GM19328 (cell line): Measurements from ENCODE around the gene ASPG.

Experiments
- ATAC-seq: cut with Tn5 transposase; IDR thresholded peaks from one replicate; pipeline ENCODE4 v1.9.1; 2021; ENCODE audit warnings: mild to moderate bottlenecking, moderate library complexity; ENCODE audit not compliant: unreplicated experiment

ASPG gene

DNA sequence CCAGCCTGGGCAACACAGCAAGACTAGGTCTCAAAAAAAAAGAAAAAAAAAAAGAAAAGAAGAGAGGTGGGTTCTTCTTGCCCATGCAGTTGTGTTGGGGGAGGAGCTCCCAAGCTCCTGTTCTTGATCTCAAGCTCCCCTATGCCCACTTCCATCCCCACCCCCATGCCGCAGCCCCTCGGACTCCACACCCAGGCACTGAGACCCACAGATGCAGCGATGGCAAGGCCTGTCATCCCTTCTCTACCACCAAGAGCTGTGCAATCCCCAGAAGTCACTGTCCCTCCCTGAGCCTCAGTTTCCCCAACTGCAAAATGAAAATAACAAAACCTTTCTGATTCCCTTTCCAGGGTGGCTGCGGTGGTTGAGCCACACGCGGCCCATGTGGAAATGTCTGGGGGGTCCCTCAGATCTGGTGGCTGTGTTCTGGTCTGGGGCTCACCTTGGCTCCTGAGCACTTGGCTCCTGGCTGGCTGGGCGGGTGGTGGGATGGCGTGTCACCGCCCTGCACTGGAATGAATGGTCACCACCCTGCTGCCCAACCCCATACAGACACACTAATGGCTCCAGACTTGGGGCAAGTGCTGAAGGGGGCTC is 30.3 kb downstream of the ASPG start:
- ATAC-seq, result no peak

DNA sequence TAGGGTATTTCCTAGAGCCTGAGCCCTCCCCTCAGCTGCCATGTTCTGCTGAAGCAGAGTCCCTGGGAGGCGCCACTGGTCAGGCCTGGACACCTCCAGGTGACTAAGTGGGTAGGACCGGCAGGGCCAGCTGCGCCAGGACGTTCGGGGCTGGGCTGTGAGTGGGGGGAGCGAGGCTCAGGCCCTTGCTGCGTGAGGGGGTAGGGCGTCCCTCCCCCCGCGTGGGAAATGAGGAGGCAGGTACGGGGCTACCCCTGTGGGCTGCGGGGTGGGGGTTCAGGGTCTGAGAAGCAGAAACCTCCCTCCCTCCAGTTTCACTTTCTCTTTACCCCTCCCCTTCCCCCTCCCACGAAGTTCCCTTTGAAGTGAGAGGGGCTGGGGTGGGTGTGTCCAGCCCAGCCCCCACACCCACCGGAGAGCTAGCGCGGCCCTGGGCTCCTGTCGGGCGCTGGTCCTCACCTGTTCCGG is 30.8 kb downstream of the ASPG start:
- no peak for ATAC-seq

DNA sequence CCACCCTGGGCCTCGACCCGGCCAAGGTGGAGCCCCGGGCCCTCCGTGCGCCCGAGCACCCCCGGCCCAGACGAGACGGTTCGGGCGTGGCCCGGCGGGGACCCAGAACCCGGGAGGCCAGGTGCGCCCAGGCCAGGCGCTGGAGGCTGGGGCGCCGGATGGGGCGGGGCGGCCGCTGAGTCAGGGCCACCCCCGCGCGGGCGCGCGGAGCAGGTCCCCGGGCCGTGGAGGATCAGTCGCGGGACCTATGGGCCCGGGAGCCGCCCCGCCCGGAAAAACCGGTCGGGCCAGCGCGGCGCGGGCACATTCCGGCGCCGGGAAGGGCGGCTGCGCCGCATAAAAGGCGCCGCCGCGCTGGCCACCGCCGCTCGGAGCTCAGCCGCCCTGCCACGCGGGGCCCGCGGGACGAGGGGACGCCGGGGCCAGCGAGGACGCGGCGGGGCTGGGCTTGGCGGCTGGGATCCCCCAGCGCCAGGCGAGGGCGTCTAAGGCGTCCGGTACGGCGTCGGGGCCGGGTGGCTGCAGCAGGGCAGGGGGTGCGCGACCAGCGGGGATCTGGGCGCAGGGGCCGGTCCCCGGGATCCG is 31.3 kb downstream of the ASPG start:
- no peak for ATAC-seq

DNA sequence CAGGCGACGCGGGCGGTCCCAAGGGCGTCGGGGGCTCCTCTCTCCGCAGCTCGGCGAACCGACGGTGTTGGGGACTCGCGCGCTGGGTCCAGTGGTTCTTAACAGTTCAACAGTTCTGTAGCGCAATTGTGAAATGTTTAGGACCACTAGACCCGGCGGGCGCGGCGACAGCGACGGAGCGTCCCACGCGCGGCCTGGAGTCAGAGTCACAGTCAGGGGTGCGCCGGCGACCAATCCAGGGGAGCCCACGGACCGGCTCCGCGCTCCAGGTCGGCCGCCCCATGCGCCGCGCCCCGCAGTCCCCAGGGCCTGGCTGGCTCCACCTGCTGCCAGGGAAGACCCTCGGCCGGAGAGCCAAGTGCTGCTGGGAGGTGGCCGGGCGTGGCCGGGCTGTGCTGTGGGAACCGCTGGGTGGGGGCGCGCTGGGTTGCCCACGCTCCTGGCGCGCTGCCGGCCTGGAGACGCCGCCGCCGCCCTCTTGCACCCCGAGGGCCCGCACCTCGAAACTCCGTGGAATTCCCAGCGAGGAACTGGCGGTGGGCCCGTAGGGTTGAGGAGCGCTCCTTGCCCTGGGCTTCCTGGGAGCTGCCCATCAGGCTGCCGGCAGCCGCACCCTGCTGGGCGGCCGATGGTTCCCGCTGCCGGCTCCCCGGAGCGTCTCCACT is 32.0 kb downstream of the ASPG start:
- no peak for ATAC-seq

DNA sequence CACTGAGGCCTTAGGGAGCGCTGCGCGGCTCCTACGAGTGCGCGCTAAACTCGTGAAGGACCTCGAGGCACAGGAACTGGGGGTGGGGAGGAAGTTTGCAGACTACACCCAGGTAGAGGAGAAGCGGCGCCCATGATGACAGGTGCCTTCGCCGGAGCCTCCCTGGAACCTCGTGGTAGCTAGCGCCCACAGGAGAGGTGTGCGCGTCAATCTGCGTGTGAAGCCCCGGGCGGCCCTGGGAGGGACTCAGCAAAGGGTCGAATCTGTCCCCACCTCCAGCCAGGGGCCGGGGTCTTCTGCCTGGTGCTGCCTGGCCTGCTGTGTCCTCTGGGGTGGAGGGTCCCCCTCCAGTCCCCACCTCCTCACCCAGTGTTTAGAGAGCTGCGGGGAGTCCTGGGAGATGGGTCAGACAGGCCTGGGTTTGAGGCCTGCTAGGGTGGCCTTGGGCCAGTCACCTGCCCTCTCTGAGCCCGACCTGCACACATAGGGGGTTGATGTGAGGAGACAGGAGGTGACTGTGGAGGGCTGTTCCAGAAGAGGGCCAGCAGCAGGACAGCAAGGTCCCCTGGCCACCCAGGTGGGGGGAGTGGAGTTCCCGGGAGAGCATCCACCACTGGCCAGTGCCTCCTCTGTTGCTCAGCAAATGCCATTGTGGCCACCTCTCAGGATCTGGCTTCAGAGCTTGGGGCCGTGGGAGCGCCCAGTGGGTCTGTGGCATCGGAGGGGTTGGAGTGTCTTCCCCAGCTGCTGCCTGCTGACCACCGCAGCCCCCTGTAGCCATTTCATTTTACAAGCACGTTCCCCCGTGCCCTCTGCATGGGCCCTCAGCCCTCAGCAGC is 32.7 kb downstream of the ASPG start:
- ATAC-seq, result no peak

DNA sequence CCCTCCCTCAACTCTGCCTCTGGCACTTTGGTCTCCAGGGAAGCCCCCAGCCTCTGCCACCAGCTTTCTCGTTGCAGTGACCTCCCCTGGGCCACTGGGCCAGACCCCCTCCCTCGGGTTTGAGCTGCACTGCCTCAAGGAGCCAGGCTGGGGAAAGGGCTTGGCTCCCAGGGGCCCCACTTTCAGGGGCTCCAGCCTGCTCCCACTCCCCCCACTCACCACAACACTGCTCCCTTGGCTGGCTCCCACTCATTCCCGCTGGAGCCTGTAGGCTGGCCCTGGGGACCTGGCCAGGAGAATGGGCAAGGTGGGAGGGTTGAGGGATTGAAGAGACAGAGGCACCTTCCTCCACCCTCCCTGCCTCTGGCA is 33.6 kb downstream of the ASPG start:
- ATAC-seq, result no peak

DNA sequence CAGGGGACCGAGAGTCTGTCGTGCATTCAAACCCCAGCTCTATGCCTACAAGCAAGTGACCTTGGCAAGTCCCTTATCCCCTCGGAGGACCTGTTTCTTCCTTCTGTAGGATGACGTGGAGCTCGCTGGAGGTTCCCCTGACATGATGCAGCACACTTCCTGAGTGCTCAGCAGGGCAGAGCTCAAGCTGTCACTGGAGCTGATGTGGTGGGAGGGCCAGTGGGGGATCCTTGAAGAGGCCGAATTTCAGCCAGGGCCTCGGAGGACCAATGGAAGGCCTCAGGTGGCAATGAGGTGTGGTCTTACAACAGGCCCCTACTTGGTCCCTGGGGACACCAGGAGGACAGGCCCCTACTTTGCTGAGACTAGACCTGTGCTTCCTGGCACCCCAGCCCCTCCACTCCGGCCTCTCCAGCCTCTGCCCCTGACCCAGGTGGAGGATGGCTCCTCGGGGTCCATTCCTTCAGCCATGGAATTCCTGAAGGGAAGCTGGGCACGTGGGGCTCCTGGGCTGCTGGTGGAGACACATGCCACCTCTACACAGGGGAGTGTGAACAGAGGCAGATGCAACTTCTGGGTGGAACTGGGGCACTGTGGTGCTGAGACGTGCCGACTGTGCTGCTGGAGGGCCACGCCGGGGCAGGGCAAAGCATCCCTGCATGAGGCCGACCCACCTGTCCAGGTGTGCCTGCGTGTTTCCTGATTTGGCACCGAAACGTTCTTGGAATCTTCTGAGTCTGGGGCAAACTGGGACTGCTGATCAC is 34.2 kb downstream of the ASPG start:
- ATAC-seq, result no peak

DNA sequence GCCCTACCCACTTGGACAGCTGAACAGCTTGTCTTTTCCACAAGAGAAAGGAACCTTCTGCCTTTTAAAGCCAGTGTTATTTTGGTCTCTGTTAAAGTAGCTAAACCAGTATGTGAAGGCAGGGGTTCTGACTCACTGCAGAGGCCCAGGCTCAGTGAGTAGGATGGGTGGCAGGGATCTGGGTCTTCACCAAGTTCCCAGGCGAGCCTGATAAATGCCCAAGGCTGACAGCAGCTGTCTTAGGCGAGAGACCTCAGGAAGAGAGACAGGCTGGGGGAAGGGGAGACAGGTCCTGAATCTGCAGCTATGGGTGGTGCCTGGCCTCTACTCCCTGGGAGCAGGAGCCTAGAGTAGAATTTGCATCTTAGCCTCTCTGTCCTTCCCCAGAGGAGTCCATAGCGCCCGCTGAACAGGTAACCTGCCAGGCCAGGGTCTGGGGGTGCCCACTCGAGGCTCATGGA is 34.8 kb downstream of the ASPG start:
- no peak for ATAC-seq

DNA sequence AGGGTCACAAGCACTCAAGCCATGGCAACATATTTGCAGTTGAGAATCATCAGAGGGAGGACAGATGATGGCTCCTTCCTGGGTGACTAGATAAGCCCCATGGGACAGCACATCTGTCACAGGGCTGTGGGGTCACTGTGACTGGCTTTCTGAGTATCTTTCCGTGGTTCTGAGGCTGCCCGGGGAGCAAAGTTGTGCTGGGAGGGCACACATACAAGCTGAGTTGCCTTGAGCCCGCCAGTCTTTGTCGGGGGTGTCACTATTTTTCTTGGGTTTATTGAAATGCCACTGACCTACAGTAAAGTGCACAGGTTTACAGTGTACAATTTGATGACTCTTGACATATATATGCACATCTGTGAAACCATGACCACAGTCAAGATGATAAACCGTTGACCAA is 35.6 kb downstream of the ASPG start:
- no peak for ATAC-seq

DNA sequence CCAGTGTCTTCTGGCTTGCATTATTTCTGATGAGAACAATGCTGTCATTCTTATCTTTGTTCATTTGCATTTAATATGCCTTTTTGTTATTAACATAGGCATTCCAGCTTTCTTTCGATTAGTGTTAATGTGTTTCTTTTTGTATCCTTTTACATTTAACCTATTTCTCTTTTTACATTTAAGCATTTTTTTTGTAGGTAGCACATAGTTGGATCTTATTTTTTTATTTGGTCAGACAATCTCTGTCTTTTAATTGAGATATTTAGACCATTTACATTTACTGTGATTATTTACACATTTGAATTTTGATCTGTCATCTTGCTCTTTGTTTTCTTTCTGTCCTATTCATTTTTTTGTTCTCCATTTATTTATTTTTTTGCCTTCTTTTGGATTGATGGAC is 38.4 kb downstream of the ASPG start:
- ATAC-seq, result no peak

DNA sequence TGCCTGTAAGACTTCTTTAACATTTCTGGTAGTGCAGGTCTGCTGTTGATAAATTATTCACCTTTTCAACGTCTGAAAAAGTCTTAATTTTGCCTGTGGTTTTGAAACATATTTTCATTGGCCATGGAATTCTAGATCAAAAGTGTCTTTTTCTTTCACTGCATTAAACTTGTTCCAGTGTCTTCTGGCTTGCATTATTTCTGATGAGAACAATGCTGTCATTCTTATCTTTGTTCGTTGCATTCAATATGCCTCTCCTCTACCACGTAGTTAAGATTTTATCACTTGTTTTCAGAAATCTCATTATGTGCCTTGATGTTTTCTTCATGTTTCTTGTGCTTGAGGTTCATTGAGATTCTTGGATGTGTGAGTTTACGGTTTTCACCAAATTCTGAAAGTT is 39.5 kb downstream of the ASPG start:
- no peak for ATAC-seq

DNA sequence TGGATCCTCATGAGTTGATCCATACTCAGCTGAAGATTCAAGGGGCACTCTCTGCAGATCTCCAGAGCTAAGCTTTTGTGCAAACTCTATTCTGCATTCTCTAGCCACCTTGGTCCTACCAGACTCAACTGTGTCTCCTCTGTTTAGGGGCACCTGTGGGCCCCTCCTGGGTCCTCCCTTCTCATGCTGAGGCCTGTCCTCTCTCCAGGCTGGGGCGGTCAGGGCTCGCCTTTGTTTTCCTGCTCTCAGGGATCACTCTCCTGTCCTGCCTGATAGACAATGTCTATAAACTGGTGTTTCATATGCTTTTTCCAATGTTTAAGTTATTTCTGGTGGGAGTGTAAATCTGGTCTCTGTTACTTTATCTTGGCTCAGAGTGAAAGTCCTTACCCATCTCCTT is 41.3 kb downstream of the ASPG start:
- ATAC-seq, result no peak

DNA sequence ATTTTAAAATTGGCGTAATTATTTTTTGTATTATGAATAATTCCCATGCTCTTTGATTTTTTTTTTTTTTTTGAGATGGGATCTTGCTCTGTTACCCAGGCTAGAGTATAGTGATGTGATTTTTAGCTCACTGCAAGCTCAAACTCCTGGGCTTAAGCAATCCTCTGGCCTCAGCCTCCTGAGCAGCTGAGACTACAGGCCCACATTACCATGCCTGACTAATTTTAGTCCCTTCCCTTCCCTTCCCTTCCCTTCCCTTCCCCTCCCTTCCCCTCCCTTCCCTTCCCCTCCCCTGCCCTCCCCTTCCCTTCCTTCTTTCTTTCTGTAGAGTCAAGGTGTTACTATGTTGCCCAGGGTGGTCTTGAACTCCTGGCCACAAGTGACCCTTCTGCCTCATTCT is 43.5 kb downstream of the ASPG start:
- ATAC-seq, result no peak

DNA sequence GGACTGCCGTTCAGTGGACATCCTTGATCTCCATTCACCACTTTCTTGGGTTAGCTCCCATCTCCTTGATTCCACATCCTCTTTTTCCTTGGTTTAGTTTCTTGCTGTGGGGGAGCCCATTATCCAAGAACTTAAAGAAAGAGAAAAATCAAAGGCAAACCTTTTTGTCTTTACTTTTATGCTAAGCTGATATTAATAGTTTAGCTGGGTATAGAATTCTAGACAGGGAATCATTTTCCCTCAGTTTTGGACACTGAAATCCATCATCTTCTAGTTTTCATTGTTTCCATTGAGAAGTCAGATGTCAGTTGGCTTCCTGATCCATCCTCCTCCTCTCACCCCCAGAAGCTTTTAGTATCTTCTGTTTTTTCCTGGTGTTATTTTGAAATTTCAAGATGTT is 44.1 kb downstream of the ASPG start:
- ATAC-seq, result no peak

DNA sequence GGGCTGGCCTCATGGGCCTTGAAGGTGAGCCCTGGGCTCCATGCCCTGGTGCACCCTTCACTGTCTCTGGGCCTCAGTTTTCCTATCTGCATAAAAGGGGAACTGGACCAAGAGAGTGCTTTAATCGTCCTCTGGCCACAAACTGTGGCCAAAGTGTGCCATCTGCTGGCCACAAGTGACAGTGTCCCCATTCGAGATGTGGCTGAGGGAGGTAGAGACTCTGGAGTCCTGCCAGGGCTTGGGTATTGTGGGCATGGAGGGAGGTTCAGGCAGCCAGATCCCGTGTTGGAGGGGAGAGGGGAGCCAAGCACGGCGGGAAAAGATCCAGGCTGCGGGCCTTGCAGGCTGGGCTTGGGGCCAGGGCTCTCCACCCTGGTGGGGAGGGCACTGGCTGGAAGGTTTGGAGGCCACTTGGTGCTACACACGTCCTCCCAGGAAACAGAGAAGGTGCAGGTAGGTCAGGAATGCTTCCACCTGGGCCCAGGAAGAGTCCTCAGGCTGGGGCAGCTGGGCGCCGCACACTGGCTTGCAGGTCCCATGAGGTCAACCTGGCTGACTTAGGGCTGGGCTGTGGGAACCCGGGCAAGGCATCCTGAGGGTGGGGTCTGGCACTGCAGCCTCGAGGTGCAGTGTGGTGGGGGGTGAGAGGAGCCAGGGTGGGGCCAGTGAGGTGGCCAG is 45.6 kb downstream of the ASPG start:
- ATAC-seq, result no peak

DNA sequence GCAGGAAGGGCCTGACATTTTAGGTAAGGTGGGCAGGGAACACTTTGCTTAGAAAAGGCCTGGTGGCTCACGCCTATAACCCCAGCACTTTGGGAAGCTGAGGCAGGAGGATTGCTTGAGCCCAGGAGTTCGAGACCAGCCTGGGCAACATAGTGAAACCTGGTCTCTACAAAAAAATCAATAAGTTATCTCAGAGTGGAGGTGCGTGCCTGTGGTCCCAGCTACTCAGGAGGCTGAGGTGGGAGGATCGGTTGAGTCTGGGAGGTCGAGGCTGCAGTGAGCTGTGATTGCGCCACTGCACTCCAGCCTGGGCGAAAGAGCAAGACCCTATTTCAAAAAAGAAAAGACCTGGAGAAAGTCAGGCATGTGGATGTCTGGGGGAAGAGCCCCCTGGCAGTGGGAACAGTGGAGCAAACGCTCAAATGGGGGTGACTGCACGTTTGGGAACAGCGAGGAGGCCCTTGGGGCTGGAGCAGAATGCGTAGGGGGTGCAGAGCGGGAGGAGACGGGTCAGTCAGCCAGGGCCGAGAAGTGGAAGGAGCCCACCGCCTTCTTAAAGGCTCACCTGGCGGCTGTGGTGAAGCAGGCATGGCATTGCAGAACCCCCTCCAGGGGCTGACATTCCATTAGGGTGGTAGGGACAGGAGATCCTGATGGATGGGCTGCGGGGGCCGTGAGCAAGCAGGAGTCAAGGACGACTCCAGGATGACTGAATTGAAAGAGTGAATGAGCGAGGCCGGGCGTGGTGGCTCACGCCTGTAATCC is 46.6 kb downstream of the ASPG start:
- ATAC-seq, result no peak

DNA sequence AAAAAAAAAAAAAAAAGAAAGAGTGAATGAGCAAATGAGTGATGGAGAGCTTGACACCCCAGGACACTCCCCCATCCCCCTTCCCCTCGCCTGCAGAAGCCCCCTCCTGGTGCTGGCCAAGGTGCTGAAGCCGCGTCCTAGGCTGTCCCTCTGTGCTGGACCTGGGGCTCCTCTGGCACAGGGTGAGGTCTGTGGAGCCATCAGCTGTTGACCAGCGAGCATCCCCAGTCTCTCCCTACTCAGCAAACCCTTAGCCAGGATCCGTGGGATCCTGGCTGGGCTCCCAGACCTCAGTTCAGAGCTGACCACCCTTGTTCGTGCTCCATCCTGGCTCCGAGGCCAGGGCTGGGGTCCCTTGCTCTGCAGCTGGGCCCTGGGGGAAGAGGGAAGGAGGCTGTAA is 47.5 kb downstream of the ASPG start:
- no peak for ATAC-seq

DNA sequence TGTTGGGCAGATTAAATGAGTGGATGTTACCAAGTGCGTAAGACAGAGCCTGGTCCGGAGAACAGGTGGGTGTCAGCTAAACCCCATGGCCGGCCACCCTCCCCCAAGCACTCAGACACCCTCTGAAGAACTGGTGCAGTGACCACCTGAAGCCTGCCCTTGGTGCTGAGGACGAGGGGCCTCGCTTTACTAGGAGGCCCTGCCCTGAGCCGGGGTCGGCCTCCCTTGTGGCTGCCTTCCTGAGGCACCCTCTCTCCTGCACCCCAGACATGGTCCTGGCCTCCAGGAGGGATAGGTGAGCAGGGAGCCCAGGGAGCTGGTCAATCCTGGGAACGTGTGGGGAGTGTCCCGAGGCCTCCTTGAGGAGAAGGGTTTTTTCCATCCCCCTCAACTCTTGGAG is 48.0 kb downstream of the ASPG start:
- no peak for ATAC-seq

DNA sequence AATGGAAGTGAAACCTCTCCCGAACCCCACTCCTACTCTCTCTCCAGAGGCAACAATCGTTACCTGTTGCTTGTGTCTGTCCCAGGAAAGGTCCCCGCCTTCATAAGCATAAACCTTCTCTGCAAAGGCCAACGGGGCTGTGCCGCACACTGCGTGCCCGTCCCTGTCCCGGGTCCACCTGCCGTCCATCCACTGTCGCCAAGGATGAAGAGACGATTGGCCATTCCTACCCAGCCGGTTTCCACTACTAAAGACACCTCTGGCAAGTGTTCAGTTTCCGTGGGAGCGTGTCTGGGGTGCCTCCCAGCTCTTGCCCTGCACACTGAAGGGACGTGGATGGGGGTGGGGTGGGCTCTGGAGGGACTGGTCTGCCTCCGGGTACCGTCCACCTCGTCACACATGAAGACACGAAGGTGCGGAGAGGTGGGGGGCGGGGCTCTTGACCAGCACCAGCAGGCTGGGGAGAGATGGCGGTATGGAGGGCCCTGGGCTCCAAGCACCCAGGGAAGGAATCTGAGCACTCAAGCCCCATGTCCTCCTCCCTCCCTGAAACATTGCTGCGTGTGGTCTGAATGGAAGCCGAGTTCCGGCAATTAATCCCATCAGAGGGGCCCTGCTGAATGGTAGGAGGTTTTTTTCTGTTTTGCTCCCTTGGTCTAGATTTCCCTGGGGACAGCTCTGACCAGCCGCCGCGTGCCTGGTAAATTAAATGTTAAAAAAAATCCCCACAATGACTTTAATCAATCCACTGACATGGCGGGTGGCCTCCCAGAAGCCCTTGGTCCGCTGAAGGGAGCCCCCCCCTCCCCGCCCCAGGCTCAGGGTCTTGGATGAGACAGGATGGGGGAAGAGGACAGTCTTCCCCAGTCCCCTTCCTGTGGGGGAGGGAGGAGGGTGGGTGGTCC is 48.8 kb downstream of the ASPG start:
- ATAC-seq, result no peak
